LNCAP (cell line): Measurements from ENCODE around the gene MAGIX.

Source experiments
- TF ChIP-seq, protein P1 (sequence below): fragments of 450-650 bp; IDR thresholded peaks from 2 replicates; pipeline ENCODE4 v1.5.1; 2017; ENCODE audit warnings: mild to moderate bottlenecking

MAGIX gene

DNA sequence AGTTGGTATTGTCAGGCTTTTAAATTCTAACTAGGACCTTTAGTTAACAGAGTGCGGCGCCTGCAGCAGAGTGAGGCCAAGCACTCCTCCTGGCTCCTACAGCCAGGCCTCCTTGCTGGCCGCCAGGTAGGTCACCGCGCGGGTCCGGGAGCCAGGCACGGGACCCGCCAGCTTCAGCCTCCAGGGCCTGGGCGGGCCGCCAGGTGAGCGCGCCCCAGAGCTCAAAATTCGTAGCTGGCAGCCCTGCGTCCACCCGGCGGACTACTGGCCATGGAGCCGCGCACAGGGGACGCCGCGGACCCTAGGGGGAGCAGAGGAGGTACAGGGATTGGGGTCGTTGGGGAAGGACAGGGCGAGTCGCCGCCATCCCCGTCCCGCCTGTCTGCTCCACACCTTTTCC, at the start of gene MAGIX:
Gene MAGIX (plus strand): TSS at position 139 of the 400 bp plus-strand sequence. CDS start 132 bp downstream, at position 271.
- TF ChIP-seq, protein P1, sequence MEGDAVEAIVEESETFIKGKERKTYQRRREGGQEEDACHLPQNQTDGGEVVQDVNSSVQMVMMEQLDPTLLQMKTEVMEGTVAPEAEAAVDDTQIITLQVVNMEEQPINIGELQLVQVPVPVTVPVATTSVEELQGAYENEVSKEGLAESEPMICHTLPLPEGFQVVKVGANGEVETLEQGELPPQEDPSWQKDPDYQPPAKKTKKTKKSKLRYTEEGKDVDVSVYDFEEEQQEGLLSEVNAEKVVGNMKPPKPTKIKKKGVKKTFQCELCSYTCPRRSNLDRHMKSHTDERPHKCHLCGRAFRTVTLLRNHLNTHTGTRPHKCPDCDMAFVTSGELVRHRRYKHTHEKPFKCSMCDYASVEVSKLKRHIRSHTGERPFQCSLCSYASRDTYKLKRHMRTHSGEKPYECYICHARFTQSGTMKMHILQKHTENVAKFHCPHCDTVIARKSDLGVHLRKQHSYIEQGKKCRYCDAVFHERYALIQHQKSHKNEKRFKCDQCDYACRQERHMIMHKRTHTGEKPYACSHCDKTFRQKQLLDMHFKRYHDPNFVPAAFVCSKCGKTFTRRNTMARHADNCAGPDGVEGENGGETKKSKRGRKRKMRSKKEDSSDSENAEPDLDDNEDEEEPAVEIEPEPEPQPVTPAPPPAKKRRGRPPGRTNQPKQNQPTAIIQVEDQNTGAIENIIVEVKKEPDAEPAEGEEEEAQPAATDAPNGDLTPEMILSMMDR = no peak

DNA sequence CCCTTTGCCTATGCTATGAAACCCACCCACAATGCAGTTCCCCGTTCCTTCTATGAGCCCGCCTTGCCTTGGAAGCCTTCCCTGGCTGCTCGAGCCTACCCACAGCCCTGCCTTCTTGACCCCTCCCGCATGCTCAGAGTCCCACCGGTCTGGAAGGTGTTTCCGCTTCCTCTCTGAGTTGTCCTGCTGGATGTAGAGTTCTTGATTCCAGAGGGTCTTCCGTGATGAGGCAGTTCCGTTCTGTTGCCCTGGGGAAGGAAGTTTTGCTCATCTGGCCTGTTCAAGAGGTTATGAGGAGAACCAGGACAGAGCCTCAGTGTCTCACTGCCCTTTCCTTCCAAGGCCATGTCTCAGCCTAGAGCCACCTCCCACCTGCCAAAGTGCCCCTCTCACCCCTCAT, 46.5 kb upstream of the MAGIX start:
- TF ChIP-seq, protein P1 = no peak

DNA sequence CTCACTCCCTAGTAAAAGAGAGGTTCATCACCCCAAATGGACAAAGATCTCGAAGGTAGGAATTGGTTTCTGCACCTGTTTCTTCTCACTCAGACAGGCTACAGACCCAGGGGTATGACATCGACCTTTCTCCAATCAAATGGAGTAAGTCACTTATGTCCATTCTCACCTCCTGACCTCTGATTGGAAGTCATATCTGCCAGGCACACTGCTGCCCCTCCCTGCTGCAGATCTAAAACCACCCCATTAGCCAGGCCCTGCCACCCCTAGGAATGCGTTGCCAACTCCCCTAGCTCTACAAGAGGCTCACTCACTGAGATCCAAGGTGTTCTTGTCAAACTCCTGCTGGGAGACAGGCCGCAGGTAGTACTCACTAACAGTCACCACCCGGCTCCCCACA, 45.8 kb upstream of the MAGIX start:
- TF ChIP-seq, protein P1 = no peak

DNA sequence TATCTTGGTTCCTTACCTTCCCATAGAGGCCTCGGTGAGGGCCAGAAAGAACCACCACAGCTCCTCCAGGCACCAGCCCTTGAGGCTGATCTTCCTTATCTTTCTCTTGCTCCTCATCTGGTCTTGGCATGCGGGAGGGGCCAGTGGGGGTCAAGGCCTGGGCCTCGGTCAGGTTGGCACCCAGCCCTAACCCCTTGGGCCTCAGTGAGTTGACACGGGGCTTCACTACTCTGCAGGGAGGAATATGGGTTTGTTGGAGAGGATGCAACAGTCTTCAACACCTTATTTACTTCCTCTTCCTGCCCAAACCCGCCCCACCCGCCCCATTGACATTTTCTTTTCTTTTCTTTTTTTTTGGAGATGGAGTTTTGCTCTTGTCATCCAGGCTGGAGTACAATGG, 45.0 kb upstream of the MAGIX start:
- TF ChIP-seq, protein P1 = no peak

DNA sequence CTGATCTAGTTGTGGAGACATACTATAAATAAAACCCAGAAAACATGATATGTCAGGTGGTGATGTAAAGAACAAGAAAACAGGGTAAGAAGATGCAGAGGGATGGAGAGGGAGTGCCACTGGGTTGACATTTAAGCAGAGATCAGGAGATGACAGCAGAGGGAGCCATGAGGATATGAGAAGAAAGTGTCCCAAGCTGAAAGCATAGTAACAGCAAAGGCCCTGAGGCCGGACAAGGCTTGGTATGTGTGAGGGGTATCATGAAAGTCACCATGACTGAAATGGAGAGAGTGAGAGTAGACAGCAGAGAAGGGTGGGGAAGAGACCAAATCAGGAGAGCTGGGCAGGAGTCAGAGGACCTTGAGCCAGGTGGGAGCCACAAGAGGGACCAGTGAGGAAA, 42.5 kb upstream of the MAGIX start:
- TF ChIP-seq, protein P1 = no peak

DNA sequence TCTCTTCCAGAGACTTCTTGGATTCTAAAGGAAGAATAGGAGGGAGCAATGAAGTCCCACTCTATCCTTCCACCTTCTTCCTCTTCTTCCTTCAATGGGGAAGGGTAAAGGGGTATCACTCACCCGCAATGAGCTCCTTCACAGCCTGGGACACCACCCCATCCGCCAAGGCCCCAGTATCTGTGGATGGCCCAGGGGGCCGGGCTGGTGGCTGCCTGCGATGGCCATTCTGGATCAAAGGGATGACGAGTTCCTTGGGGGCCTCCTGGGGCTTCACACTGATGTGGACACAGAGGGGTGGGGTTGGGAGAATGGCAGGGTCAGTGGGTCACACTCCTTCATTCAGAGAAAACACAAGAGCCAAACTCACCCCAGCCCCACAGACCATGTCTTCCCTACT, 40.1 kb upstream of the MAGIX start:
- TF ChIP-seq, protein P1 = no peak

DNA sequence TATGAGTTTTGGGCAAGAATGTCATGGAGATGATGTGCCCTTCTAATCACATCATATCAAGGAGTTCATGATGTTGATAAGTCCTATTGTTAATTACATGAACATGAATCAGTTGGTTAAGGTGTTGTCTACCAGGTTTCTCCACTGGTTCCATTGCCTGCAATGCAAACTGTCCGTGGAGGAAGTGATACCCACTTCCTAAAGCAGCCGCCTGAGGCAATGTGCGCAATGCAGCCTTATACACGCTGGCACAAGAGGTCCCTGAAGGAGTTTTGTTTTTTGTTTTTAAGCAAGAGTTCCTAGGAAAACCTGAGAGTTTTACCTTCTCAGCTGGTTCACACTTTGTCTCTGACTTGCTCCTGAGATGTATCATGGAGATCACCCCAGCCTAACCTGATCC, 33.1 kb upstream of the MAGIX start:
- TF ChIP-seq, protein P1 = no peak

DNA sequence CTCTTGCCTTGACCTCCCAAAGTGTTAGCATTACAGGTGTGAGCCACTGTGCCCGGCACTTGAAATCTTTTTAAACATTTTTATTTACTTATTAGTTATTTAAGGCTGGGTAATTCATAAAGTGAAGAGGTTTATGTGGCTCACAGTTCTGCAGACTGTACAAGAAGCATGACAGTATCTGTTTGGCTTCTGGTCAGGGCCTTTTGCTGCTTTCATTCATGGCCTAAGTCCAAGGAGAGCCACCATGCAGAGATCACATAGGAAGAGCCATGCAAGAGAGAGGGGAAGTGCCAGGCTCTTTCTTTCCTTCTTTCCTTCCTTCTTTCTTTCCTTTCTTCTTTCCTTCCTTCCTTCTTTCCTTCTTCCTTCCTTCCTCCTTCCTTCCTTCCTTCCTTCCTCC, 28.8 kb upstream of the MAGIX start:
- TF ChIP-seq, protein P1 = no peak
